ENCODE measurements around the gene HOXA13. TPM values are rescaled to one million over a fixed set of nuclear protein-coding genes. Genes with fewer than 3 reads are reported as not detected.

Gene HOXA13
- polyA plus RNA-seq, 1 of the 3 experiments (the other 2 are of a cell fraction) = not detected

GRCh38 chr7:27160546-27161213 is 39.2 kb downstream of the HOXA13 start (continued):
- TF ChIP-seq RFX5 (IDR thresholded peaks at IDR 0.05; ENCODE audit: low read length) = no peak
- TF ChIP-seq GATA2 (CRISPR knock-in tag; IDR thresholded peaks at IDR 0.05) = no peak

- no peaks in the 10 kb centered on the region for H3K79me2 ChIP-seq (ENCODE audit: insufficient read depth)
- no peak overlapping the region for H3K9ac ChIP-seq
- CTCF ChIA-PET = interaction anchor here (0.6 to 12.1 kb wide), 38 partner anchors 12 to 1281 kb away, joined by 3 to 270 read pairs (median 6); partner anchors contain the start of genes HOXA10, HOXA11, HOXA3 and HOXA5
Measured at GRCh38 chr7:27160145-27160545, 39.7 kb downstream of the HOXA13 start.

More at GRCh38 chr7:27160145-27160545, 39.7 kb downstream of the HOXA13 start:
- H2AFZ ChIP-seq (ENCODE audit: low read depth) = peak overlapping the region; percentile 99
- H4K20me1 ChIP-seq (ENCODE audit: insufficient read depth) = no peaks in the 10 kb centered on the region
- WGBS (ENCODE audit: low lambda C conversion rate) = 82% methylated on average over 20 of the region's 23 CpGs
- H3K4me2 ChIP-seq = peak overlapping the region; percentile 97
- TF ChIP-seq, protein P1, sequence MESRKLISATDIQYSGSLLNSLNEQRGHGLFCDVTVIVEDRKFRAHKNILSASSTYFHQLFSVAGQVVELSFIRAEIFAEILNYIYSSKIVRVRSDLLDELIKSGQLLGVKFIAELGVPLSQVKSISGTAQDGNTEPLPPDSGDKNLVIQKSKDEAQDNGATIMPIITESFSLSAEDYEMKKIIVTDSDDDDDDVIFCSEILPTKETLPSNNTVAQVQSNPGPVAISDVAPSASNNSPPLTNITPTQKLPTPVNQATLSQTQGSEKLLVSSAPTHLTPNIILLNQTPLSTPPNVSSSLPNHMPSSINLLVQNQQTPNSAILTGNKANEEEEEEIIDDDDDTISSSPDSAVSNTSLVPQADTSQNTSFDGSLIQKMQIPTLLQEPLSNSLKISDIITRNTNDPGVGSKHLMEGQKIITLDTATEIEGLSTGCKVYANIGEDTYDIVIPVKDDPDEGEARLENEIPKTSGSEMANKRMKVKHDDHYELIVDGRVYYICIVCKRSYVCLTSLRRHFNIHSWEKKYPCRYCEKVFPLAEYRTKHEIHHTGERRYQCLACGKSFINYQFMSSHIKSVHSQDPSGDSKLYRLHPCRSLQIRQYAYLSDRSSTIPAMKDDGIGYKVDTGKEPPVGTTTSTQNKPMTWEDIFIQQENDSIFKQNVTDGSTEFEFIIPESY (IDR thresholded peaks at IDR 0.05; ENCODE audit: borderline replicate concordance, low read depth) = no peak
- no peak for TF ChIP-seq RFX5 (IDR thresholded peaks at IDR 0.05; ENCODE audit: low read length)
- no peak for TF ChIP-seq RCOR1 (IDR thresholded peaks at IDR 0.05; ENCODE audit: low read length)
- TF ChIP-seq MEF2A (IDR thresholded peaks at IDR 0.05; ENCODE audit: borderline replicate concordance, low read depth) = no peak
- no peak for TF ChIP-seq EZH2phosphoT487 (IDR thresholded peaks at IDR 0.05; ENCODE audit: borderline replicate concordance, low read depth)
- no peak for TF ChIP-seq FOXJ3 (CRISPR knock-in tag; IDR thresholded peaks at IDR 0.05)
- TF ChIP-seq REST (IDR thresholded peaks at IDR 0.05; ENCODE audit: low read depth, low read length) = no peak
- TF ChIP-seq FOXM1 (IDR thresholded peaks at IDR 0.05; ENCODE audit: low read depth) = no peak
- no peak for TF ChIP-seq MXI1 (IDR thresholded peaks at IDR 0.05; ENCODE audit: low read depth, low read length)
- TF ChIP-seq TEAD4 (IDR thresholded peaks at IDR 0.05; ENCODE audit: borderline replicate concordance, insufficient read depth) = no peak
- no peak for TF ChIP-seq USF1 (IDR thresholded peaks at IDR 0.05; ENCODE audit: borderline replicate concordance, low read depth)
- TF ChIP-seq JUND (IDR thresholded peaks at IDR 0.05) = no peak
- no peaks in the 10 kb centered on the region for H3K36me3 ChIP-seq (replicated peaks in 1 of 2; ENCODE audit: control insufficient read depth in 1 of 2, insufficient read depth in 2 of 2, low read length in 1 of 2)
- no peaks in the 10 kb centered on the region for H3K9me2 ChIP-seq
- H3K4me3 ChIP-seq (ENCODE audit: low read depth in 2 of 2, low read length in 1 of 2) = peak overlapping the region; percentile 39 to 70; a peak in 3 of 4 replicates
- peaks cover 91% of the 10 kb centered on the region for H3K27me3 ChIP-seq (ENCODE audit: insufficient read depth)
- H3K9me3 ChIP-seq = no peaks in the 10 kb centered on the region
- peaks cover 10% of the 10 kb centered on the region for H3F3A ChIP-seq (replicated peaks; ENCODE audit: insufficient read depth)
- no peak for DNase-seq
- H3K4me1 ChIP-seq (ENCODE audit: control insufficient read depth in 1 of 2, insufficient read depth in 2 of 2, low read depth in 1 of 2, low read length in 1 of 2) = peaks cover 0 to 8% of the 10 kb centered on the region in 2 experiments; a peak in 1 of 4 replicates
- no peak overlapping the region for H3K27ac ChIP-seq (ENCODE audit: low read depth in 2 of 2, low read length in 1 of 2)
- POLR2A ChIA-PET = interaction anchor here (1.3 kb wide), 1 partner anchor 10 kb away, joined by 3 read pairs; no protein-coding TSS in a partner anchor

All from SK-N-SH (cell line).